Hypothalamus (tissue), 51 donors: ENCODE data around the gene XCL2.
A peak's percentile ranks its signal among the peaks of the same experiment; 100 is the strongest.
"Not testable (repeated sequence)": the region's sequence is repeated elsewhere in the genome, so short reads cannot be mapped to it uniquely, and the experiment has no call there.

Source experiments
- DNase-seq, 51 donors: peaks; one replicate each; lab custom pipeline; 2025; lab: John Stamatoyannopoulos, UW

XCL2 gene

DNA sequence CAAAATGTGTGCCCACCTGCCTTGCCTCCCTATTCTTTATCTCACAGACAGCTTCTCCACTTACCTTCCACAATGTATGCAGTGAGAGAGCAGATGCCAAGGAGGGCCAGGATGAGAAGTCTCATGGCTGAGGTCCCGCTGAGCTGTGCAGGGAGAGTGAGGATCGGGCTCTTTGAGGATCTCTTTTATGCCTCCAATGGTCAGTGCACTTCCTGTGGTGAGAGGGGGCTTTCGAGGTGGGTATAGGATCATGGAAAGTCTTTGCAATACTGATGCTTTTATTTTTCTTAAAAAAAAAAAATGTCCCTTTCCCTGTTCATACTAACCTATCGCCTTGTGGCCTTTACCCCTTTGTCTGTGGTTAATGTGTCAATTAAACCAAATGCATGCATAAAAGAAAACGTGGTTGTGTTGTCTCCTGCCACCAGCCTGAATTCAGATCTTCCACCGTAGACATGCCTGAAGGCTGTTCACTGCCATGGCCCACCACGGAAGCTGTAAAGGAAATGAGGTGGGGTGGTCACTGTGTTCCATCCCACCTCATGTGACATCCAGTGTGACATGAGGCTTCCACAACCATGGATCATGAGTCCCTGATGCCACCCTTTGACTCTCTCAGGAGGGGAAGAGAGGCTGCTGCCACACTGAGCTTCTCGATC, at the start of gene XCL2:
Gene XCL2 (minus strand): TSS at position 158 of the 659 bp plus-strand sequence. CDS start 33 bp downstream, at position 125.
- DNase-seq: not testable (repeated sequence)

- DNase-seq: no peak
Observed at GRCh38 chr1:168591641-168592250, 47.9 kb upstream of the XCL2 start.

GRCh38 chr1:168591066-168591465, 47.3 kb upstream of the XCL2 start:
- DNase-seq: no peak

DNA sequence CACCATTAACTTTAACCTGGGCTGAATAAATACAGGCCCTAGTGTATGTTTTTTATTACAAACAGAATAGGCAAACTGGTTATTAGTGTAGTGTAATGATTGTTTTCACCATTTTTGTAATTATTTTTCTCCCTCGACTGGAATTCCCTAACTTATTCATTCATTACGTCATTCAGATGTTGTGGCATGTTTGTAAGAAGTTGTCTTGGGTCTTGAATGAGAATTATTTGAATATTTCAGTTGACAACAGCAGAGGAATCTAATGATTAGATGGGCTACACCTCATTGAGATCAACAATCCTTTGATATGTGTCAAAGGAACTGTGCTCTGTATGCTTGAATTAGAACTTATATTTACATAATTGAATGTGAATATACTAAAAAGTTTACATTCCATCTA, 45.4 kb upstream of the XCL2 start:
- DNase-seq: no peak

- no peak for DNase-seq
Observed at GRCh38 chr1:168585937-168586336, 42.1 kb upstream of the XCL2 start.

- DNase-seq: peak in 2 of 51 donors; percentile 31 to 57
Observed at GRCh38 chr1:168585191-168585590, 41.4 kb upstream of the XCL2 start.

GRCh38 chr1:168583571-168583970, 39.8 kb upstream of the XCL2 start:
- DNase-seq: no peak

DNA sequence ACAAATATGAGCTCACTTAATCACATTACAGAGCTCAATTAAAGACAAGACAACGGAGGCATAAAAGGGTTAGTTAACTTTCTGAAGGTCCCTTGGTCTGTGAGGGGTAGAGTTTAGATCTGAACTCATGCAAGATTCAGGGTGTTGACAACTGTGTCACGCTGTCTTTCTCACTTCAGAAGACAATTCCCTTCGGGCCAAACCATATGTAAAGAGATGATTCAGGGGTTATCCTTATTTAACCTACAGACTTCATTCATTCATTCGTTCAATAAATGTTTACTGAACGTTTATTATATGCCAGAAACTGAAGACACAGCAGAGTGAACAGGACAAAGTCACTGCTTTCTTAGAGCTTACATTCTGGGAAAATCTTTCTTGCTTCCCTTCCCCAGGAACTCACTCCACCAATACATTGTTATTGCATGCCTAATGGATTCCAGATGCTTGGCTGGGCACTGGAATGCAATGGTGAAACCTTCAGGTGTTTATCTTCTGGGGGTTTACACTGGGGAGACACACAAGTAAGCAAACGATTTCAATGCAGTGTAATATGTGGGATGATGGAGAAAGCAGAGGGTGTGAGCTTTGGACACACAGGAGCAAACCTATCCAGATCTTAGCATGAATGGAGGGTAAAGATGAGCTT, 39.0 kb upstream of the XCL2 start:
- no peak for DNase-seq

- no peak for DNase-seq
Observed at GRCh38 chr1:168581817-168582572, 38.2 kb upstream of the XCL2 start.

- DNase-seq: peak in 3 of 51 donors; percentile 1 to 9 (median 5)
Observed at GRCh38 chr1:168580991-168581390, 37.2 kb upstream of the XCL2 start.

GRCh38 chr1:168580290-168580689, 36.5 kb upstream of the XCL2 start:
- DNase-seq: not testable (repeated sequence)

GRCh38 chr1:168578531-168579185, 34.9 kb upstream of the XCL2 start:
- DNase-seq: not testable (repeated sequence)

- DNase-seq: not testable (repeated sequence)
Observed at GRCh38 chr1:168576245-168576688, 32.5 kb upstream of the XCL2 start, which contains the start of gene XCL1. XCL1 (plus strand) TSS chr1:168576605; CDS start chr1:168576638, 33 bp downstream.

GRCh38 chr1:168574234-168574633, 30.4 kb upstream of the XCL2 start:
- DNase-seq: peak in 2 of 51 donors; percentile 1 to 17

- no peak for DNase-seq
Observed at GRCh38 chr1:168572633-168573032, 28.8 kb upstream of the XCL2 start.

- no peak for DNase-seq
Observed at GRCh38 chr1:168570652-168571051, 26.9 kb upstream of the XCL2 start.

DNA sequence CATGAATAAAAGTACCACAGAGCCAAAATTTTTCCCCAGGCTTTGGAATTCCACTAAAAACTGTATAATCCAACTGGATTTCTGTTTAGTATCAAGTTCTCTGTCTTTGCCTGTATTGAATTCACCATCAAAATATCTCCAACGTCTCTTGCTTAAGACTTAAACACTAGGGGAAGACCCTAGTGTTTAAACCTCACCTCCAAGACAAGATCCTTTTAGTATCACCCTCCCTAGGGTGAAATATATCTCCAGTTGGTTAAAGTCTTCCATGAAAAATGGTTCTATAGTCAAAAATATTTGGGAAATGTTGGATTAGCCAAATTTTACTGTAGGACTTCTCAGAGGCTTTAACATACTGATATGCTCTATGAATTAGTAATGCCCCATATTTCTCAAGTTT, 24.5 kb upstream of the XCL2 start:
- no peak for DNase-seq

GRCh38 chr1:168567568-168567967, 23.8 kb upstream of the XCL2 start:
- DNase-seq: no peak

DNA sequence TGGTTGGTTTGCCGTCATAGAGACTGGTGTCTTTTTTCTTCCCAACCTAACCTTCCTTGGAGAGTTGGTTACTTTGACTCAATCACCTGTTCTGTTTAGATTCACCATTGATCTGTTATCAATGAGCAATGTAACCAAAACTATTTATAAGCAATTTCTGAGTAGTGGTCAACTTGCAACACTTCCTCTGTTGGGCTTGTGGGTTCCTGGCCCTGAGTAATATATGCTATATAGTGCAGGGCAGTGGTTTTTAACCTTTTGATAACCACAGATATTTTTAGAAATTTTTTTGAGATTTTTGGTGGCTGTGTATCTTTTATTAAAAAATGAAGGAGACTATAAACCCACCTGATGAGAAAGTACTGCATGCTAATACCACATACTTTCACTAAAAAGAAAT, 23.2 kb upstream of the XCL2 start:
- DNase-seq: no peak

- no peak for DNase-seq
Observed at GRCh38 chr1:168565825-168566224, 22.0 kb upstream of the XCL2 start.
